T-helper 2 cell (primary cell): ENCODE results near the gene TENM4.
A peak's percentile ranks its signal among the peaks of the same experiment; 100 is the strongest.
"Not testable (repeated sequence)": the region's sequence is repeated elsewhere in the genome, so short reads cannot be mapped to it uniquely, and the experiment has no call there.

Experiments used
- DNase-seq, 5 experiments: peaks; one replicate each; pipeline versions ENCODE4 v3.0.0 to v3.0.0-alpha.2; 2012 to 2022

Gene TENM4

DNA sequence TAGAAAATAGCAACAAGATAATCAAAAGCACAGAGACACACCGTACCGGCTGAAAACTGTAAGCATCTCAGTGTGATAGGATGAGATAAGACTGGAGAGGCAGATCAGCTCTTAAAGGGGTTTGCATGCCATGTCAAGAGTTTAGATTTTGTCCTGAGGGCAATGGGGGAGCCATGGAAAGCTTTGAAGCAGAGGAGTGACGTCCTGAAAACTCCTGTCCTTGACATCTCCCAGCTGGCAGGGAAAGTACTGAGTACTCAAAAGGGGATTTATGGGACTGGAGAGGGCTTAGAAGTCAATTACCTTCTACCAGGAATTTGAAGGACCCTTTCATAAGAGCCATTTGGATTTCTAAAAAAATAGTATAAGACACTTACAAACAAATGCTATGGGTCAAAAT, 445.7 kb downstream of the TENM4 start:
- DNase-seq = no peak

- no peak for DNase-seq
Measured at GRCh38 chr11:78993802-78994430, 446.9 kb downstream of the TENM4 start.

DNA sequence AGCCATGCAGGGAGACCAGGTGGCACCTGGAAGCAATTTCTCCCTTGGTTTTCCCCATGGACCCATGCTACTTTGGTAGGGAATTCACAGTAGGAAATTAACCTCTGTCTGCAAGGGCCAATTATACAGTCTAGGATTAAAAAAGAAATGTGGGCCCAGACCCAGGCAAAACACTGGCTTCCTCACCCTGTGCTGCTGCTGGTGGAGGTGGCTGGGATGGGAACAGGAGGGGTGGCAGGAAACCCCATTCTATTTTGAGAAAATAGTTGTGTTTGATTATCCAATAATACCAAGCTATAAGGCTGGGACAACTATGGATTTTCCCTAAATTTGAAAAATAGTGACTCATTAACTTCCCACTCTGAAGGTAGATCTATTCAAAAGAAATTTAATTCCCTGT, 449.1 kb downstream of the TENM4 start:
- DNase-seq = no peak

DNA sequence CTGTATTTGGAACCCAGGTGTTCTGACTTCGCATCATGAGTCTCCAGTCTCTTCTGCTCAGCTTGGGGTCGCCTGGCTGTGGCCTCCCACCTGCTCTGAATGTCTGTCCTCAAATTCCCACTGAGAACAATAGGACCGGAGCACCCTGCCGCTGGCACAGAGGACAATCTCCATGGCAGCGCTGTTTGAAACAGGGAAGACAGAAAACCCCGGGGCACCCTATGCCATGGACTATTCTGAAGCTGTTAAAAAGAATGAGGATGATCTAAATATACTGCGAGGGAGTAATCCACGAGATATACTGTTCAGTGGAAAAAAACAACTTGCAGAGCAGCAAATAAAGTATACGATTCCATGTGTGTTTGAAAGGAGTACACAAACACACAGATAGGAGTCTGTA, 450.6 kb downstream of the TENM4 start:
- no peak for DNase-seq

- no peak for DNase-seq
Measured at GRCh38 chr11:78987748-78988147, 453.1 kb downstream of the TENM4 start.

DNA sequence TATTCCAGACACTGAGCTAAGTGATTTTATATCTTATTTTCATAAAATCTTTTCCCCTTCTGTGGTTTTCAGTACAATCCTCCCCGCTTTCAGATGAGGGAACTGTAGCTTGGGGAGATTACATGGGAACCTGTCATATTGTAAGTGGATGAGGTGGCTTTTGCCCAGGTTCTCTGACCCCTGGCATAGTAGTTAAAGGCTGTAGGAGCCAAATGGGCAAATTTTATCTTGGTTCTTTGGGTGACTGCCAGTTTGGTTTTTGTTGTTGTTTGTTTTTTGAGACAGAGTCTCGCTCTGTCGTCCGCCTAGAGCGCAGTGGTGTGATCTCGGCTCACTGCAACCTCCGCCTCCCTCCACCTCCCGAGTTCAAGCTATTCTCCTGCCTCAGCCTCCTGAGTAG, 454.5 kb downstream of the TENM4 start:
- no peak for DNase-seq

- no peak for DNase-seq
Measured at GRCh38 chr11:78985663-78986062, 455.2 kb downstream of the TENM4 start.

GRCh38 chr11:78982473-78982872, 458.4 kb downstream of the TENM4 start:
- no peak for DNase-seq

DNA sequence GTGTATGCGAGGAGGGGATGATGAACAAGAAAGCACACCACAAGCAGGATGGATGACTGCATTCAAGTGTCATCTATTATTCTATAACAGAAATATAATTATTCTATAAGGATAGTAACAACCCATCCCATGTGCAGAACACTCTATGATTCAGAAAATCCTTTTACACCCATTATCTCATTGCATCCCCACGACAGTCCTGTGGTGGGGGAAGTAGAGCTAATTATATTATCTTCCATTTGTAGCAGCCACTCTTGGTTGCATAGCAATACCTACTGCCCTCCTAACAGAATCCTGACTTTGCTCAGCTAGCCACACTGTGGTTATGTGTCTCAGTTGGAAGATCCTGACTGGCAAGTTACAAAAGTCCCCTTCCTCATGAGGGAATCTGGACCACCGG, 459.7 kb downstream of the TENM4 start:
- no peak for DNase-seq

DNA sequence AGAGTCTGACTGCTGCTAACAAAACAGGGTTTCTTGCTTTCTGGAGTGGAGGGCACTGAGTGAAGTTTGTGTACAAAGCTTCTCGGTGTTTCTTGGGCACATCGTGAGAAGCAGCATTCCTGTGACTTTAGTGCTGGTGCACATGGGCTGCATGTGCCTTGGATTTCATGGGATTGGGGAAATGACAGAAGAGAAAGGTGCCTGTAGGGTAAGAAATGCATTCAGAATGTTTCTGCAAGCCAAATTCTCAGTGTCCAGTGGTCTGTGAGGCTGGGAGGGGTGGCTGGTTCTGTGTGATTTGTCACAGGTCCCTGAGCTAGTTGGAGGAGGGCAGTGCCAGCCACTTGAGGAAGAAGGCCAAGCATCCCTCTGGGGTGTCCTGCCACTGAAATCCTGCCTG, 462.0 kb downstream of the TENM4 start:
- no peak for DNase-seq

DNA sequence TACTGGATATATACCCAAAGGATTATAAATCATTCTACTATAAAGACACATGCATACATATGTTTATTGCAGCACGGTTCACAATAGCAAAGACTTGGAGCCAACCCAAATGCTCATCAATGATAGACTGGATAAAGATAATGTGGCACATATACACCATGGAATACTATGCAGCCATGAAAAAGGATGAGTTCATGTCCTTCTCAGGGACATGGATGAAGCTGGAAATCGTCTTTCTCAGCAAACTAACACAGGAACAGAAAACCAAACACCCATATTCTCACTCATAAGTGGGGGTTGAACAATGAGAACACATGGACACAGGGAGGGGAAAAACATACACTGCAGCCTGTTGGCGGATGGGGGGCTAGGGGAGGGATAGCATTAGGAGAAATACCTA, 463.0 kb downstream of the TENM4 start:
- DNase-seq = not testable (repeated sequence)

DNA sequence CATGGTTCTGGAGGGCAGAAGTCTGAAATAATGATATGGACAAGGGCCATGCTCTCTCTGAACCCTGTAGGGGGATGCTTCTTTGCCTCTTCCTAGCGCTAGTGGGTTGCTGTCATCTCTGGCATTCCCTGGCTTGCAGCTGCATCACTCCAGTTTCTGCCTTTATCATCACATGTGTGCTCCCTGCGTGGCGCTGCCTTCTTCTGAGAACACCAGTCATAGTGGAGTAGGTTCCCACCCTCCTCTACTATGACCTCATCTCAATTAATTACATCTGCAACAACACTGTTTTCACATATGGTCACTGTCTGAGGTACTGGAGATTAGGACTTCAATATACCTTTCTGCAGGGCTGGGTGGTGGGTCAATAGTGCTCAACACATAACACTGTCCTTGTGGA, 463.8 kb downstream of the TENM4 start:
- no peak for DNase-seq

DNA sequence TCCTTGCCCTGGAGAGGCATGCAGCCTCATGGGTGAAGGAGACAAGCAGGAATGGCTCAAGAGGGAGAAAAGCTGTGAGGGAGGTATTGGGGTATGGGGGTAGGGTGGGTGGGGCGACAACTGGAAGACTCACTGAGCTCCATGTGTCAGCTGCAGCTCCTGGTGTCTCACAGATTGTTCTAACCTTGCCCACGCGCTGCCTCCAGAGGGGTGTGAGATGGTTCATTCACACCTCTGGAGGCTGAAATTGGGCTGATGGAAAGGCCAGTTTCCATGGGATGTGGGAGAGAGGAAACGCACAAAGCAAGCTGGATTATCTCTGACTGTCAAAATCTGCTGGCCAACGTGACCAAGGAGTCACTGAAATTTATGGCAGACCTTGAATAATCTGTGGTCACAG, 465.7 kb downstream of the TENM4 start:
- no peak for DNase-seq

- no peak for DNase-seq
Measured at GRCh38 chr11:78973876-78974275, 467.0 kb downstream of the TENM4 start.

DNA sequence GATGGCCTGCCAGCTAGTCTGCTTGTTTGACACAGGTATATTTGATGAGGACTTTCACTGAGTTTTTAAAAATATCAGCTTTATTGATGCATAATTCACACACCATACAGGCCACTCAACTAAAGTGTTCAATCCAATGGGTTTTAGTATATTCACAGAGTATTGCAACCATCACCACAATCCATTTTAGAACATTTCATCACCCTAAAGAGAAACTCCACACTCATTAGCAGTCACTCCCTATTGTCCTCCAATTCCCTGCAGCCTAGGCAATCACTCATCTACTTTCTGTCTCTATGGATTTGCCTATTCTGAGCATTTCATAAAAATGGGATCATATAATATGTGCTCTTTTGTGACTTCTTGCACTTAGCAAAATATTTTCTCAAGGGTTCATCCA, 468.2 kb downstream of the TENM4 start:
- no peak for DNase-seq

GRCh38 chr11:78972177-78972576, 468.7 kb downstream of the TENM4 start:
- no peak for DNase-seq

DNA sequence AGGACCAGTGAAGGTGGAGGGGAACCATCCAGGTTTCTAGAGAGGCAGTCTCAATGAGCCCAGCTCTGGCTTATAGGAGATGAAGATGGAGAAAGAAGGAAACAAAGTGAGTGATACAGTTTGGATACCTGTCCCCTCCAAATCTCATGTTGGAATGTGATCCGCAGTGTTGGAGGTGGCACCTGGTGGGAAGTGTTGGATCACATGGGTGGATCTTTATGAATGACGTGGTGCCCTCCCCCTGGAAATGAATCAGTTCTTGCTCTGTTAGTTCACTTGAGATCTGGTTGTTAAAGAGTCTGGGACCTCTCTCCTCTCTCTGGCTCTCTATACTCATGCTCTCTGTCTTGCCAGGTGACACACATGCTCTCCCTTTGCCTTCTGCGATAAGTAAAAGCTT, 473.0 kb downstream of the TENM4 start:
- DNase-seq = no peak

DNA sequence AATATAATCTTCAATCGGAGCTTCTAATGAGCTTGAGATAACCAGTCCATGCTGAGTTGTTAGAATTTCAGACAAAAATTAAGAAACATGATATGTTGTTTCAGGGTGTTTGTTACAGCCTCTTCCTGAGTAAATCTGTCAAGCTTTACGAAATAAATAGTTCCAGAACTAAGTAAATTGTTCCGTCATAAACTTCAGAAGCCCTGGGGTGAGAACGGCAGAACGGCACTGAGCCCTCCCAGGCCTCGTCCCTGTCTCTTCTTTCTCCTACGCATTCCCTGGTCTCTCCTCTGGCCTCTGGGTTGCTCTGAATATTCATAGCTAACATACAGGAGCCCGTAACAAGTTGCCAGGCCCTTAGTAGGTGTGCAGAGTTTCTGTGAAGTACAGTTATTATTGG, 475.4 kb downstream of the TENM4 start:
- no peak for DNase-seq

DNA sequence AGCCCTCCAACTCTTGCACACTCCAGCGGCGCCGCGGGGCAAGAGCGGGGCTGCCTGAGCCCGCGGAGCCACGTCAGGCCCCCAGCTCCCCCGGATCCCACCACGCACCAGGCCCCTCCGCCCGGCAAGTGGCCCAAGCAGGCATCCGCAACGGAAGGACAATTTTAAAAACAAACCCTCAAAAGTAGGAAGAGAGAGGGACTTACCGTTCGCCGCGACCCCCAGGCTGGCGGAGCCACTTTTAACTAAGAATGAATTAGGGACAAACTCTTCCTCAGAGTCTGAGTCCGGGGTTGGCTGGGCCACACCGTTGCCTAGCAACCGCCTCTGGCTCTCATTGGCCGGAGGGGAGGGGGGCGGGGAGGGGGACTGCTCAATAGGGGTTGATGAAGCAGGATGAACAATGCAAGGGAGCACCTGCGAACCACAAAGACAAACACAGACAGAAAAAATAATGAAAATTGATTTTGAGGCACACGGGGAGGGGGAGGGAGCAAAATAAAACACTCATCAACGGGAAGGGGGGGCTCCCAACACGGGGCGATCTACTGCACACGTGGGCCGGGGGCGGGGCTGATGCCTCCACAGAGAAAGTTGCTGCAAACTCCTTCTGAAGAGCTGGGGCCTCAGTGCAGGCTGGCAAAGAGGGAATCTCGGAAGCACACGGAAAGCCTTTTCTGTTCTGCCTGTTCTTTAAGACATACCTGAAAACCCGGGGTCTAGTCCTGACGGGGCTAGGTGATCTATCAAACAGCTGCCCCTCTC, 478.7 kb downstream of the TENM4 start:
- peak in 1 of 5 experiments; percentile 19 for DNase-seq

DNA sequence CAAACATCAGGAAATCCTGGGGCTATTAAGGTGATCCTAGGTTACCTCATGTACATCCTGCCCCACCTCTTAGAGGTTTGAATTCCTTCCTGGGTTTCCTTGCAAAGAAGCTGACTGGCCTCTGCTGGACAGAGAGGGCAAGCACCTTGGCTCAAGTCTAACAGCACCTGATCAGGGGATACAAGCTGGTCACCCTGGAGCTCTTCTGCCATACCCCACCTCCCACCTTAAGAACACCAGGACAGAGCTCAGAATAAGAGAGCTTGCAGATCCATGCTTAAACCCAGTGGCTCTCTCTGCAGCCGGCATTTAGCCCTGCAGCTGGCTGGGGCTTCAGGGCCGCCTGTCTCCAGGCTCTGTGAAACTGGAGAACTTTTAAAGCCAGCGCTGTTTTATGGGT, 479.6 kb downstream of the TENM4 start:
- DNase-seq = no peak

DNA sequence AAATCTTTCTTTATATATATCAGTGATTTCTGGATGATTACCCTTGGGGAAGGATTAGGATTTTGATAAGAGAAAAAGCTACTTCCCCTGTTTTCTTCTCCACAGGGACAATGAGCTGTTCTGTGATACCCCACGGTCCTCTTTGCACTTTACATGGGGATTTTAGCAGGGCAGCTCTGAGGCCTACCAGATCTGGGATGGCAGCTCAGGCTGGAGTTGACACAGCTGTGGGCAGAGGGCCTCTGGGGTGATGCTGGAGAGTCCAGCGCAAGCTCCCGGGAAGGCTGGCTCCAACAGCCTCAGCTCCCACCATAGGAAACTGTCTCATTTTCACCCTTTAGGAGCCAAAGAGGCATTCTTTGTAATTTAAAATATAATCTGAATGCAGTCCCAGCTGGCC, 482.4 kb downstream of the TENM4 start:
- DNase-seq = no peak

DNA sequence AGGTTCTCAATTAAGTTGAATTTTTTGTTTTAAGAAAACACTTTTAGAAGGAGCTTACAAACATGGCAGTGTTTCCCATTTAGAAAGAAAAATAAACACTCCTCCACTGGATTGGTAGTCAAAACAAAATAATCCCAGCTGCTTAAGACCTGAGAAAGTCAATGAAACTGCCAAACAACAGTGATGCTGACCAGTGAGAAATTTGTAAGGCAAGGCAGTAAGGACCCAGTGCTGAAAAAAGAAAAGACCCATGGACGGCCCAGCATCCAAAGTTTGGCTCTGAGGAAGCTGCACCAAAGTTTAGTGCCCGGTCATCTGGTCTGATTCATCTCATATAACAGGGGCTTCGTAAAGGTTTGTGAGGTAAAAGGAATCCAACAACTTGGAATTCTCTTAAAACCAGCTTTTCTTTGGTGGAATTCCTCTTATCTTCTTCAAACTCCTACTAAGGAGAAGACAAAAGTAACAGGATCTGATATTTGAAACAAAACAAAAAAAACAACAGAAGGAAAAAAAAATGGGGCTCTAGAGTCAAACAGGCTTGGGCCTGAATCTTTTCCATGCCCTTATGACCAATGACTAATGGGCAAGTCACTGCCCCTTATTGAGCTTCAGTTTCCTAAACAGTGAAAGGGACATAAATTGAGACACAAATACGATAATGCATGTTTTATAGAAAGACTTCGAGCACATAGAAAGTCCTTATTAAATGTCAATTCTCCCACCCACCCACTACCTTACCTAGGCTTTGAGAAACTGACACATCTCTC, 483.2 kb downstream of the TENM4 start:
- no peak for DNase-seq

GRCh38 chr11:78954696-78955095, 486.1 kb downstream of the TENM4 start:
- no peak for DNase-seq

DNA sequence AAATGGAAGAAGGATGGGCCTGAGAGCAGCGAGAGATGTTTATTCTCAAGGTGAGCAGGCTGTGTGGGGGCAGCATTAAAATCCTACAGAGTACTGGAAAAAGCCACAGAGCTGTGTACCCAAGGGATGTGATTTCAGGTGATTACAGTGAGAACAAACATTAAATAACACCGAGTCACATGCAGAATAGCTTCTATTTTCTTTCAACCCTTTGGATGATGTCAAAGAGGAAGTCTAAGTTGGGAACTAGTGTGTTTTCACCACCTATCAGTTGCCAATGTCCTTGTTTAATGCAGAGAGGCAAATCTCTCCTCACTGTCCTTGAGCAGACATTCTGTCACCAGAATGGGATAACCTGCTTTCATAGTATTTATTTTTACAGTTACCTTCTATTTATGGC, 486.6 kb downstream of the TENM4 start:
- DNase-seq = no peak
